Measurements from ENCODE around the gene AP3B1. TPM values are rescaled to one million over a fixed set of nuclear protein-coding genes. Genes with fewer than 3 reads are reported as not detected.
A peak's percentile ranks its signal among the peaks of the same experiment; 100 is the strongest.

The AP3B1 gene
- total RNA-seq, 1 donor from 2014 or later, result 36.3 TPM

- no peak for DNase-seq (ENCODE audit: low read depth in 2 of 2)
Measured at GRCh38 chr5:77974576-77974975, 319.9 kb downstream of the AP3B1 start.

- peak in 1 of 2 donors; percentile 11 for DNase-seq (ENCODE audit: low read depth in 2 of 2)
Measured at GRCh38 chr5:77973253-77973609, 321.3 kb downstream of the AP3B1 start.

DNA sequence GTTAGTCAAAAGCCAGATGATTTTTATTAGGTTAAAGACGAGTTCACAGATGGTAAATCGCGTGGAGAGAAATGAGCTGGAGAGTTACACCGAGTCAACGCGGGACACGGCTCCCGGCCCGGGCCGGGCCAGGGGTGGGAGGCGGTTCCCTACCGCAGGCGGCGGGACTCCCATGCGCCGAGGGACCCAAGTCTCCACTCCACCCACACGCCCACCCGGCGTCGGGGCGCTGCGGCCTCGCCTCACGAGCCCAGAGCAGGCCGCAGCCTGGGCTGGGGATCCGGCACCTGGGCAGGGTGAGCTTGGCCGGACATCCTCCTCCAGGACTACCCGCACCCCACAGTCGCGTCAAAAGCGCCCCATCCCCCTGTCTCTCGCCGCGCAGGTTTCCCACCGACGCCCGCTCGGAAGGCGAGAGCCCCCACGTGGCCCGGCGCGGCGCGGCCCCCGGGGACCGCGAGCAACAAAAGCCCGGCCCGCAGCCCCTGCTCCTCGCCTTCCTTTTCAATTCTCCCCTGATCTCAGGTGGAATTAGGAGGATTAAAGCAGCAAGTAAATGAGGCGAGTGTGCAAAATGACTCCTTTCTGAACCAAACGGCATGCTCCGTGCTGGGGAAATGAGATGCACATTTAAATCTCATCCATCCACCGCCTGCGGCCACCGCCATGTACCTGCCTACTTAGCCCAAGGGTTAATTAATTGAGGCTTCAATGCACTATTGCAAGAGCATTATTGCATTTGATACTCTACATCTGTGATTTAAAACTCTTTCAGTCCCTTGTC, 321.8 kb downstream of the AP3B1 start:
- DNase-seq (ENCODE audit: low read depth in 2 of 2), result peak; percentile 7 to 30

DNA sequence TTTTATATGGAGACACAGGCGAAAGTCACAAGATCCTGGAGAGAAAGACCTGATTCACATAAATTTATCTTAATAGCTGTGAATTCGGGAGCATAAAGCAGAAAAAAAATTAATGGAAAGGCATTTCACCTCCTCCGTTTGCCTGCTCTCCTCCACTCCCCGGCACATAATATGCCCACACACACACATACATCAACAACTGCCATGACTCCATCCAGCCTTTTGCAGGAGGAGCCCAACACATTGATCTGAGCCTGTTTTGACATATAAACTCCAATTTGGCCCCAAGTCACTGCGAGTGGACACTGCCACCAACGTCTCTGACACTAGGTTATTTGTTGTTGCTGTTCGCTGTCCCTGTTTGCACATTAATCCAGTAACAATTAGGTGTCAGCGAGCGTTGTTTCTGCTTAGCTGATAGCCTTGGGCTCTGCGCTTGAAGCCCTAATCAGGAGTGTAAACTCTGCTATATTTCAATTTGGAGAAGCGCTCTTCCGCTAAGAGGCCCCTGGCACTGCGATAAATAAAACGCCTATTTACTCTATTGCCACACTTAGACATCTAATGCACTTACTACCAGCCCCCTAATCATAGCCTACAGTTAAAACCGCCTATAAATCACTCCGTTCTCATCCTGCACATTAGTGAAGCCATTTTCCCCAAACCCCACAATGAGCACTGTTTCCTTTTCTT, 322.6 kb downstream of the AP3B1 start:
- DNase-seq (ENCODE audit: low read depth in 2 of 2), result no peak

GRCh38 chr5:77970891-77971290, 323.6 kb downstream of the AP3B1 start:
- DNase-seq (ENCODE audit: low read depth in 2 of 2), result no peak

DNA sequence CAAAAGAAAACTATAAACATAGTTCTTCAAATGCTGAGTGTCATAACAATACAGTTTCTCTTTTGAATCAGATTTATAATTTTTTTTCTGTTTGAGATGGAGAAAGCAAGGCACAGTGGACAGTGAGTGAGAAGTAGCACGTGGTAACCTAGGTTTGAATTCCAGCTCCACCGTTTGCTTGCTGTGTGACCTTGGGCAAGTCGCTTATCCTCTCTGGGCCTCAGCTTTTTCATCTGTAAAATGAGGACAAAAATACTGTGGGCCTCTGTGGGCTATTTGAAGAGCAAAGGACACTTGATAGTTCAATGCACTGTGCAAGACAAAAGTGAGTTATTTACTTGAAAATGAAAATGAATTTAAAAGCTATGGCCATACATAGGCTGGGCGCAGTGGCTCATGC, 330.7 kb downstream of the AP3B1 start:
- no peak for DNase-seq (ENCODE audit: low read depth in 2 of 2)

- no peak for DNase-seq (ENCODE audit: low read depth in 2 of 2)
Measured at GRCh38 chr5:77960863-77961396, 333.6 kb downstream of the AP3B1 start.

GRCh38 chr5:77960305-77960704, 334.2 kb downstream of the AP3B1 start:
- DNase-seq (ENCODE audit: low read depth in 2 of 2), result no peak

- no peak for DNase-seq (ENCODE audit: low read depth in 2 of 2)
Measured at GRCh38 chr5:77958642-77959330, 335.7 kb downstream of the AP3B1 start.

GRCh38 chr5:77957931-77958521, 336.5 kb downstream of the AP3B1 start:
- DNase-seq (ENCODE audit: low read depth in 2 of 2), result peak in 1 of 2 donors; percentile 5

DNA sequence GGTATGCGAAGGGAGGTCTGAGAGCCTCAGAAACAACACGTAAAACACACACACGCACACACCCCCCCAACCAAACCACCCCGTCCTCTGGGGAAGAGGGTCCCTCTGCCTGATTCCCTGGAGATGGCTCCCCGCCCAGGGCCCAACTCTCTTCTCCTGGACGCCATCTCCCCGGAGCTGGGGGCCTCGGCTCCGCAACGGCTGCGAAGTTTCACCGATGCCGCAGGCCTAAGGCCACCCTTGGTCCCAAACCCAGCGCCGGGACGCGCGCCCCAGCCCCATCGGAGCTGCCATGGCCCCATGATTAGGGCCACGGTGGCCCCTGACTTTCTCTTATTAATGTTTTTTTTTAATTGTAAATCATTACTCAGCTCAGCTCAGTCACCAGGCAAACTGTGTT, 337.0 kb downstream of the AP3B1 start:
- no peak for DNase-seq (ENCODE audit: low read depth in 2 of 2)

GRCh38 chr5:77957081-77957480, 337.4 kb downstream of the AP3B1 start:
- no peak for DNase-seq (ENCODE audit: low read depth in 2 of 2)

DNA sequence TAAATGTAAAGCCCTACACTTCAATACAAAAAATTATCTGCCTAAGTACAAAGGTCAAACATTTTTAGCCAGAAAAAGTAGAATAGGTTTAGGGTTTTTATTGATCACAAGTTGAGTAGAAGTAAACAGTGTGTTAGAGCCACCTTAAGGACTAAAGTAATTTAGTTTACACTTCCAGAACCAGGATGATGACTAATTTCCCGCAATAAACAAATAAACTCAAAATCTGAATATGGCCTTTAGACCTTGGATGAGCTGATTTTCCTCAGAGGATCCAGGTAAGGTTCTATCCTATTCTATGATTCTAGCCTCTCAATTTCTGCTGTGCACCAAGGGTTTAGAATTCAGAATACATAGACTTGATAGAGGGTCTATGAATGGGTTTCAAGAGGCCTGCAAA, 338.9 kb downstream of the AP3B1 start:
- DNase-seq (ENCODE audit: low read depth in 2 of 2), result no peak

- DNase-seq (ENCODE audit: low read depth in 2 of 2), result no peak
Measured at GRCh38 chr5:77953374-77953773, 341.1 kb downstream of the AP3B1 start.

DNA sequence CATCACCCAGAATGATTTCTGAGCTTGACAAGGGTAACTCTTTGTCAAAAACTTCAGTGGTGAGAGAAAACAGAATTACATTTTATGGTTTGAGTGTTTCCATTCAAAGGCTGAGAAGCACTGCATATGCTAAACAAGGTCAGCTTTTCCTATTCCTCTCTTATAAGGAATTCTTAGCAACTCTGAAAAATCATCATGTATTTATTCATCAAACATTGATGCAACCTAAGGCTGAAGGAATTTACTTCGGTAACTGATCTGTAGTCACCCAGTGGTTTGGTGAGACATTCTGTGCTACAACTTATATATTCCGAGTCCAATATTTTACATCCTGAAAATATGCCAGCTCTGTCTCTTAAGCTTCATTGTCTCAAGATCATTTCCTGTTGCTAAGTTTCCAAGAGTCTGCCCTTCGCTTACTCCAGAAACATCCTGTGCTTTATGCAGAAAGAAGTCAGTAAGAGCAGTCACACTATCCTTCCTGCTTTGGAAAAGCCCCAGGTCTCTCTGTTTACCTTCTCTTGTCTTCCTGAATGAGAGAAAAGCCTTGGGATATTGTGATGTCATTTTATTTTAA, 341.8 kb downstream of the AP3B1 start:
- DNase-seq (ENCODE audit: low read depth in 2 of 2), result peak in 1 of 2 donors; percentile 71

Other genes with a start within 250 kb of the AP3B1 start
- gene SCAMP1, start 65.9 kb upstream of the AP3B1 start, total RNA-seq, result 33.6 and 47.2 TPM in 2 replicates

Measured in lung microvascular endothelial cell (primary cell).